Trophoblast cell (in vitro differentiated cells and primary cell): Measurements from ENCODE around the gene STK36.
A peak's percentile ranks its signal among the peaks of the same experiment; 100 is the strongest.

Experiments
- DNase-seq, 2 donors: peaks; one replicate each; pipeline ENCODE4 v3.0.0-alpha.2; 2016
- H2AFZ ChIP-seq: 2 replicates; pipeline ENCODE4 v1.6.1; 2013; ENCODE audit warnings: low read length, moderate library complexity, mild to moderate bottlenecking; ENCODE audit not compliant: insufficient read depth, poor library complexity
- H2AK5ac ChIP-seq: 2 replicates; pipeline ENCODE4 v1.6.1; 2013; ENCODE audit warnings: mild to moderate bottlenecking, low read length
- H2BK120ac ChIP-seq: 2 replicates; pipeline ENCODE4 v1.6.1; 2013; ENCODE audit warnings: low read length, mild to moderate bottlenecking, moderate library complexity; ENCODE audit not compliant: insufficient read depth, poor library complexity
- H2BK12ac ChIP-seq: 2 replicates; pipeline ENCODE4 v1.6.1; 2013; ENCODE audit warnings: mild to moderate bottlenecking, low read length, moderate library complexity
- H2BK5ac ChIP-seq: 2 replicates; pipeline ENCODE4 v1.6.1; 2013; ENCODE audit warnings: low read length, low read depth, moderate library complexity, mild to moderate bottlenecking; ENCODE audit not compliant: poor library complexity
- H3K14ac ChIP-seq: 2 replicates; pipeline ENCODE4 v1.6.1; 2013; ENCODE audit warnings: mild to moderate bottlenecking, low read length
- H3K18ac ChIP-seq: 2 replicates; pipeline ENCODE4 v1.6.1; 2013; ENCODE audit warnings: mild to moderate bottlenecking, low read length
- H3K23ac ChIP-seq: 2 replicates; pipeline ENCODE4 v1.6.1; 2013; ENCODE audit warnings: low read length
- H3K27ac ChIP-seq: 2 replicates; pipeline ENCODE4 v1.5.1; 2013; ENCODE audit warnings: low read depth, mild to moderate bottlenecking, inconsistent platforms, low read length, moderate library complexity
- H3K27me3 ChIP-seq: 2 replicates; pipeline ENCODE4 v1.6.1; 2013; ENCODE audit warnings: inconsistent platforms, mild to moderate bottlenecking, low read length, moderate library complexity; ENCODE audit not compliant: insufficient read depth
- H3K36me3 ChIP-seq, 2 experiments: 1 replicate in 1 of 2; 2 replicates in 1 of 2; pipeline ENCODE4 v1.6.1; 2013; ENCODE audit warnings: low read length in 2 of 2, mild to moderate bottlenecking in 2 of 2, moderate library complexity in 1 of 2; ENCODE audit not compliant: insufficient read depth in 2 of 2, control insufficient read depth in 1 of 2
- H3K4ac ChIP-seq: 2 replicates; pipeline ENCODE4 v1.6.1; 2013; ENCODE audit warnings: low read depth, mild to moderate bottlenecking, low read length, moderate library complexity
- H3K4me1 ChIP-seq, 2 experiments: 1 replicate in 1 of 2; 2 replicates in 1 of 2; pipeline ENCODE4 v1.6.1; 2013; ENCODE audit warnings: low read length in 2 of 2, mild to moderate bottlenecking in 2 of 2, moderate library complexity in 1 of 2; ENCODE audit not compliant: insufficient read depth in 2 of 2, control insufficient read depth in 1 of 2
- H3K4me2 ChIP-seq: 2 replicates; pipeline ENCODE4 v1.6.1; 2013; ENCODE audit warnings: inconsistent platforms, mild to moderate bottlenecking, low read length, moderate library complexity
- H3K4me3 ChIP-seq: 2 replicates; pipeline ENCODE4 v1.5.1; 2013; ENCODE audit warnings: mild to moderate bottlenecking, low read depth, low read length, inconsistent platforms
- H3K79me1 ChIP-seq: one replicate; pipeline ENCODE4 v1.6.1; 2013; ENCODE audit warnings: low read length
- H3K79me2 ChIP-seq: 2 replicates; pipeline ENCODE4 v1.6.1; 2013; ENCODE audit warnings: low read length, mild to moderate bottlenecking; ENCODE audit not compliant: control insufficient read depth, insufficient read depth, poor library complexity
- H3K9ac ChIP-seq: 2 replicates; pipeline ENCODE4 v1.6.1; 2013; ENCODE audit warnings: mild to moderate bottlenecking, low read length
- H3K9me3 ChIP-seq: 2 replicates; pipeline ENCODE4 v1.6.1; 2013; ENCODE audit warnings: low read depth, mild to moderate bottlenecking, control low read depth, inconsistent platforms, low read length; ENCODE audit not compliant: insufficient read depth
- H4K12ac ChIP-seq: 2 replicates; pipeline ENCODE4 v1.6.1; 2013; ENCODE audit warnings: low read depth, mild to moderate bottlenecking, low read length, moderate library complexity
- H4K8ac ChIP-seq: 2 replicates; pipeline ENCODE4 v1.6.1; 2013; ENCODE audit warnings: low read depth, mild to moderate bottlenecking, low read length, moderate library complexity
- H4K91ac ChIP-seq: one replicate; pipeline ENCODE4 v1.6.1; 2013; ENCODE audit warnings: low read depth, mild to moderate bottlenecking, low read length, moderate library complexity
- WGBS: extraction: QIAGEN DNeasy Blood & Tissue Kit; methylation state at CpG from one replicate; pipeline ENCODE4 v1.1.7; 2013; ENCODE audit warnings: missing lambda C conversion rate; ENCODE audit not compliant: insufficient read length, insufficient coverage; ENCODE audit errors: extremely low coverage; 5-methylcytosine and 5-hydroxymethylcytosine counted together

STK36 gene

DNA sequence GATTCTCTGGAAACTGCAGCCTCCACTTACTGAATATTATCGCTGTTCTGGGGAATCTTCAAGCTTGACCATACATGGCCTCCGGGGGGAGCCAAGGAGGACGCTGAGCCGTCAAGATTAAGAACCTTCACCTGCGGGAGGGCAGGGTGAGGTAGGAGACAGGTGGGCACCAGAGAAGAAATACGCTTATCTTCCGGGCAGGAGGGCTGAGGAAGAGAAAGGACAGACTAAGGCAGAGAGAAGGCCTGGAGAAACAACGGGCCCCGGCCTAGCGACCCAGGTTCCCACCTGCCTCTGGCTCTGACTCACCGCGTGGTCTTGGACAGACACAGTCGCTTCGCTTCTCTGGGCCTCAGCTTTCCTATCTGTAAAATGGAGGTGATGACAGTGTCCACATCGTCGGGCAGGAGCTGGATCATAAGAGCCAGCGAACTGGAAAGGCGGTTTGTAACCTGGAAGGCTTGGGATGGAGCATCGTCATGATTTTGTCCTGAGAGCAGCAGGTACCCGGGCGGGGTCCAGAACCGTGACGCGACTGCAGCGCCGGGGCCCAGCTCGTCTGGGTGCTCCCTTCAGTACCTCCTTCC, 13.1 kb upstream of the STK36 start:
- H3K23ac ChIP-seq, result no peak overlapping the region
- peak overlapping the region; percentile 94 for H4K8ac ChIP-seq
- DNase-seq, result peak; percentile 55 to 79
- H3K4me3 ChIP-seq, result peak overlapping the region; percentile 92
- H4K12ac ChIP-seq, result peak overlapping the region; percentile 68
- H3K4ac ChIP-seq, result peak overlapping the region; percentile 72
- H3K27ac ChIP-seq, result peak overlapping the region; percentile 12
- H3K9ac ChIP-seq, result peak overlapping the region; percentile 86
- peak overlapping the region; percentile 60 for H3K18ac ChIP-seq
- H2BK5ac ChIP-seq, result peak overlapping the region; percentile 46
- peaks cover 6% of the 10 kb centered on the region for H3K79me1 ChIP-seq
- no CpG with 5 or more reads among the region's 27 CpGs for WGBS
- H2BK12ac ChIP-seq, result no peak overlapping the region
- H3K9me3 ChIP-seq, result no peaks in the 10 kb centered on the region
- no peak overlapping the region for H2AK5ac ChIP-seq
- H2AFZ ChIP-seq, result peak overlapping the region; percentile 95
- peaks cover 3 to 4% of the 10 kb centered on the region in 2 experiments for H3K4me1 ChIP-seq
- H3K36me3 ChIP-seq, result peaks cover 34 to 46% of the 10 kb centered on the region in 2 experiments
- peak overlapping the region; percentile 78 for H3K4me2 ChIP-seq
- peak overlapping the region; percentile 73 for H3K14ac ChIP-seq
- no peak overlapping the region for H2BK120ac ChIP-seq
- H3K79me2 ChIP-seq, result peaks cover 4% of the 10 kb centered on the region
- peak overlapping the region; percentile 74 for H4K91ac ChIP-seq
- no peaks in the 10 kb centered on the region for H3K27me3 ChIP-seq

DNA sequence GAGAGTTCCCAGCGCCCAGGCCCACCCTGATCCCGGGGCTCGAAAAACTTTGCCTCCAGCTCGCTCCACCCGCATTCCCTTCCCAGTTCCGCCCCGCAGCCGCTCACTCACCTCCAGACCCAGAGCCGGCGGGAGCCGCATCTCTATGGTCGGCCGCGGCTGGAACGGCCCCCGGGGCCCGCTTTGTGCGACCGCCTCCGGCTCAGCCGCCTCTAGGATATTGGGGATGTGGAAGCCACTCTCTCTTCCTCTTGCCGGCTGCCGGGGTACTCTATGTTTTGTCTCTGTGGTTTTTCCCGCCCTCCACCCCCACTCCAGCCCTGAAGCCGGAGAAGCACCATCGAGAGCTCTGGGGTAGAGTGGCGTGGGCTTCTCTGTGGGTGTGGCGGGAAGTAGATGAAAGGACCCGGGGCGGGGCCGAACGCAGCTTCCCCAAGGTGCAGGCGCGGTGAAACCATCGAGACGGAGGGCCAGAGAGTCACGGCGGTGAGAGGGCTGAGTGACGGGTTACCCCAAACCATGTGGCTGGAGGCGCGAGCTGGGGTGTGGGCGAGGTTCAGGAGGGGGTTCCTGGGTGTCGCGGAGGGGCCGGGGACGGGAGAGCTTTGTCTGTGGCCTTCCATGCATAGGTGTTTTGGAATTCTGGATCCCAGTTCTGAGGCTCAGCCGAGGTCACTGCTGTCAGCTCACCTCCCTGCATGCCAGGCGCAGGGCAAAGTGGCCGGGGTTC, 12.5 kb upstream of the STK36 start, which contains the start of the genes BCS1L and ZNF142:
Gene BCS1L, plus strand, starts transcription at position 426 of the 730 bp plus-strand sequence. CDS start 1,305 bp downstream, outside the sequence.
Gene ZNF142, minus strand, starts transcription at position 366 of the 730 bp plus-strand sequence. CDS start 3,194 bp downstream, outside the sequence.
- Histone ChIP-seq H3K36me3 (peaks cover 41 to 52% of the 10 kb centered on the region in 2 experiments), H3K4me3 (peak within 1 kb of the TSS; percentile 92), H3K4me2 (peak within 1 kb of the TSS; percentile 78), H2AFZ (peak within 1 kb of the TSS; percentile 95), H3K4me1 (peaks cover 3 to 4% of the 10 kb centered on the region in 2 experiments), H3K23ac (no peak within 1 kb of the TSS), H4K8ac (peak within 1 kb of the TSS; percentile 94), H3K9ac (peak within 1 kb of the TSS; percentile 86), H3K18ac (peak within 1 kb of the TSS; percentile 60), H3K27me3 (no peaks in the 10 kb centered on the region), H3K14ac (peak within 1 kb of the TSS; percentile 73), H4K12ac (peak within 1 kb of the TSS; percentile 68), H4K91ac (peak within 1 kb of the TSS; percentile 74), H2AK5ac (no peak within 1 kb of the TSS), H2BK12ac (no peak within 1 kb of the TSS), H3K79me1 (peaks cover 6% of the 10 kb centered on the region), H3K9me3 (no peaks in the 10 kb centered on the region), H2BK5ac (peak within 1 kb of the TSS; percentile 46), H3K27ac (peak within 1 kb of the TSS; percentile 47), H2BK120ac (peak within 1 kb of the TSS; percentile 25), H3K79me2 (peaks cover 4% of the 10 kb centered on the region), H3K4ac (peak within 1 kb of the TSS; percentile 72)
- no CpG with 5 or more reads among the region's 49 CpGs for WGBS
- DNase-seq, result peak; percentile 72 to 77

DNA sequence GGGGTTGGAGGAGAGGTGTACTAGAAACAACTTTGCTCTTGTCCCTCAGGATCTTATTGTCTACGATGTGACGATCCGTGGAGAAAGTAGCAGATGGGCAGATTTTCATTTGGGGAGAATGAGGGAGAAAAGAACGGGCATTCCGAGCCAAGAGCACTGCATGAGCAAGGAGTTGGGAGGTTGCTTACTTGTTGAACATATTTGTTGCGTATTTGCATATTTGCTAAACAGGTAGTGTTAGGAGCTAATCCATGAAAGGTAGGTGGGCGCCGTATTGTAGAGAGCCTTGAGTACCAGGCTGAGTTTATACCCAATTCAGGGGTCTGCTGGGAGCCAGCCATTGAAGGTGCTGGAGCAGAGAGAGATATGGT, 11.9 kb upstream of the STK36 start:
- Histone ChIP-seq H3K79me2 (peaks cover 4% of the 10 kb centered on the region), H4K12ac (no peak overlapping the region), H3K18ac (peak overlapping the region; percentile 4), H4K8ac (peak overlapping the region; percentile 14), H3K14ac (peak overlapping the region; percentile 0), H2AFZ (peak overlapping the region; percentile 20), H3K4me3 (peak overlapping the region; percentile 92), H4K91ac (no peak overlapping the region), H3K4ac (no peak overlapping the region), H3K27me3 (no peaks in the 10 kb centered on the region), H3K9ac (peak overlapping the region; percentile 76), H3K36me3 (peaks cover 43 to 54% of the 10 kb centered on the region in 2 experiments), H3K4me2 (peak overlapping the region; percentile 78), H3K23ac (no peak overlapping the region), H2AK5ac (no peak overlapping the region), H2BK5ac (no peak overlapping the region), H3K9me3 (no peaks in the 10 kb centered on the region), H2BK120ac (no peak overlapping the region), H3K4me1 (peaks cover 3 to 4% of the 10 kb centered on the region in 2 experiments), H3K27ac (no peak overlapping the region), H2BK12ac (no peak overlapping the region), H3K79me1 (peaks cover 6% of the 10 kb centered on the region)
- no CpG with 5 or more reads among the region's 8 CpGs for WGBS
- DNase-seq, result no peak

DNA sequence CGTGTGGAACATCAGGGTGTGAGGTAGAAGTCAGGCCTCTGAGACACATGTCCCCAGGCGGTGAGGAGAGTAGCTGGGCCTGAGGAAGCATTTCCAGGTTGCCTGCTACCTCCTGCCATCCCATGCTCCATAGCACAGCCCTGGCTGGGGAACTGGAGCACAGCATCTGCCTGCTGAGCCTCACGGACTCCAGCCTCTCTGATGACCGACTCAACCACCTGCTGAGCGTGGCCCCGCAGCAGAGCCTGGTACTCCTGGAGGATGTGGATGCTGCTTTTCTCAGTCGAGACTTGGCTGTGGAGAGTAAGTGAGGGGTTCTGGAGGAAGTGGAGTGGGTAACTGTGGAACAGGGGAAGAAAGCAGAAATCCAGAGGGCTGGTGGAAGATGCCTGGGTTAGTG, 9.5 kb upstream of the STK36 start:
- no peak overlapping the region for H3K4me2 ChIP-seq
- H3K23ac ChIP-seq, result no peak overlapping the region
- H3K4me1 ChIP-seq, result peaks cover 3 to 4% of the 10 kb centered on the region in 2 experiments
- H4K8ac ChIP-seq, result no peak overlapping the region
- no peak overlapping the region for H2BK5ac ChIP-seq
- no peak overlapping the region for H2AK5ac ChIP-seq
- no peak overlapping the region for H2BK12ac ChIP-seq
- no CpG with 5 or more reads among the region's 7 CpGs for WGBS
- no peak overlapping the region for H3K18ac ChIP-seq
- H4K91ac ChIP-seq, result no peak overlapping the region
- no peak overlapping the region for H3K27ac ChIP-seq
- no peak overlapping the region for H4K12ac ChIP-seq
- H3K27me3 ChIP-seq, result no peaks in the 10 kb centered on the region
- peaks cover 45 to 56% of the 10 kb centered on the region in 2 experiments for H3K36me3 ChIP-seq
- H3K4me3 ChIP-seq, result no peak overlapping the region
- H3K79me2 ChIP-seq, result peaks cover 4% of the 10 kb centered on the region
- H3K14ac ChIP-seq, result no peak overlapping the region
- no peaks in the 10 kb centered on the region for H3K9me3 ChIP-seq
- DNase-seq, result no peak
- no peak overlapping the region for H2BK120ac ChIP-seq
- no peak overlapping the region for H3K9ac ChIP-seq
- H3K79me1 ChIP-seq, result peaks cover 6% of the 10 kb centered on the region
- no peak overlapping the region for H2AFZ ChIP-seq
- H3K4ac ChIP-seq, result no peak overlapping the region
